T-helper 17 cell (primary cell): ENCODE measurements around the gene SNRNP35. TPM values are rescaled to one million over a fixed set of nuclear protein-coding genes. Genes with fewer than 3 reads are reported as not detected.
A peak's percentile ranks its signal among the peaks of the same experiment; 100 is the strongest.
"Not testable (repeated sequence)": the region's sequence is repeated elsewhere in the genome, so short reads cannot be mapped to it uniquely, and the experiment has no call there.

Experiments used
- ATAC-seq: fragments of 150-1000 bp; cut with Tn5 transposase; 2 replicates; pipeline ENCODE4 v1.10.0; 2021; ENCODE audit warnings: mild to moderate bottlenecking, moderate library complexity
- DNase-seq, 3 donors: peaks; one replicate each; pipeline versions ENCODE4 v3.0.0 to v3.0.0-alpha.2; 2020 to 2021
- H3K9me3 ChIP-seq: one replicate; pipeline ENCODE4 v1.7.0; 2013; ENCODE audit warnings: low read length, mild to moderate bottlenecking; ENCODE audit not compliant: control insufficient read depth, poor library complexity, severe bottlenecking
- H3K27ac Mint-ChIP-seq: one replicate; pipeline ENCODE4 v1.8.0; 2022; ENCODE audit warnings: mild to moderate bottlenecking, moderate library complexity, mixed read lengths
- H3K27me3 Mint-ChIP-seq: one replicate; pipeline ENCODE4 v1.8.0; 2022; ENCODE audit warnings: mixed read lengths
- H3K36me3 Mint-ChIP-seq: one replicate; pipeline ENCODE4 v1.8.0; 2022; ENCODE audit warnings: low read depth, mixed read lengths
- H3K4me1 Mint-ChIP-seq: one replicate; pipeline ENCODE4 v1.8.0; 2022; ENCODE audit warnings: mild to moderate bottlenecking, mixed read lengths
- H3K4me3 Mint-ChIP-seq: one replicate; pipeline ENCODE4 v1.8.0; 2022; ENCODE audit warnings: mild to moderate bottlenecking, moderate library complexity, mixed read lengths
- total RNA-seq, 4 donors: library from RNA in 2 of 4; stranded (reverse) in 2 of 4; gene quantifications; one replicate each; pipeline ENCODE4 v1.2.3 and lab custom pipeline; 2022 to 2026

The SNRNP35 gene
- total RNA-seq, 2 donors from 2014 or later, result 31.3 to 36.5 TPM

DNA sequence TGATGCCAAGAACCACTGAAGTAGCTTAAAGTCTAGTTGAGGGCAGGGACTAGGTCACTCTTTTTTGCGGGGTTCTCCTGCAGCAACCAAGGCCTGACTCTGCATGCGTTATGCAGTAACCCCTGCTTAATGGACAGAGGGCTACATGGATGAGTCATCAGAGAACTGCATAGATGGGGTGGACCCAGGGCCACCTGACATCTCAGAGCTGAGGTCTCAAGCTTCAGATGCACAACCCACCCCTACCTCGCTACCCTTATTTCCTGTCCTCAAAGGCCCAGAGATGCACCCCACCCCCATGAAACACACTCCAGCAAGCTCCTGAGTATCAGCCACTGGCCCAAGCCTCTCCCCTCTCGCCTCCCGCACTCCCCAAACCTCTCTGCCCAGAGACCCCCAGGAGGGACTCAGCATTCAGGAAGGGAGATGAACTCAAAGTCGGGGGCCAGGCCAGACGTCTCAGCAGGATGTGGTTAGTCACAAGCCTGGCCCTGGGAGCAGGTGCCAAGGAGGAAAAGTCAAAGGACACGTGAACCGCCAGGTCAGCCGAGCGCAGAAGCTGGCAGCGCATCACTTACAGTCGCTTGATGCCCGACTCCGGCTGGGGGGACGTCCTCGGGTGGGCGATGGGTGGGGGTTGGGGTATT, 25.8 kb downstream of the SNRNP35 start:
- no peaks in the 10 kb centered on the region for H3K27me3 Mint-ChIP-seq
- H3K36me3 Mint-ChIP-seq, result no peaks in the 10 kb centered on the region
- H3K9me3 ChIP-seq, result no peaks in the 10 kb centered on the region
- peak overlapping the region; percentile 37 for H3K27ac Mint-ChIP-seq
- no peak for DNase-seq
- H3K4me3 Mint-ChIP-seq, result no peak overlapping the region
- peaks cover 17% of the 10 kb centered on the region for H3K4me1 Mint-ChIP-seq
- peak; percentile 20 for ATAC-seq

- H3K36me3 Mint-ChIP-seq, result no peaks in the 10 kb centered on the region
- H3K4me3 Mint-ChIP-seq, result no peak overlapping the region
- H3K4me1 Mint-ChIP-seq, result peaks cover 17% of the 10 kb centered on the region
- no peaks in the 10 kb centered on the region for H3K27me3 Mint-ChIP-seq
- ATAC-seq (no peak), DNase-seq (no peak)
- H3K9me3 ChIP-seq, result no peaks in the 10 kb centered on the region
- H3K27ac Mint-ChIP-seq, result no peak overlapping the region
These were observed 27.8 kb downstream of the SNRNP35 start for GRCh38 chr12:123485756-123486155.

GRCh38 chr12:123487428-123487827, 29.5 kb downstream of the SNRNP35 start:
- no peaks in the 10 kb centered on the region for H3K9me3 ChIP-seq
- H3K27ac Mint-ChIP-seq, result peak overlapping the region; percentile 67
- H3K27me3 Mint-ChIP-seq, result no peaks in the 10 kb centered on the region
- no peak for DNase-seq
- no peak for ATAC-seq
- H3K4me3 Mint-ChIP-seq, result no peak overlapping the region
- H3K36me3 Mint-ChIP-seq, result peaks cover 3% of the 10 kb centered on the region
- peaks cover 17% of the 10 kb centered on the region for H3K4me1 Mint-ChIP-seq

GRCh38 chr12:123488539-123489230, 30.7 kb downstream of the SNRNP35 start:
- Mint-ChIP-seq H3K27ac (no peak overlapping the region), H3K36me3 (peaks cover 3% of the 10 kb centered on the region), H3K4me3 (no peak overlapping the region), H3K4me1 (peaks cover 18% of the 10 kb centered on the region), H3K27me3 (no peaks in the 10 kb centered on the region)
- ATAC-seq (no peak), DNase-seq (no peak)
- H3K9me3 ChIP-seq, result no peaks in the 10 kb centered on the region

DNA sequence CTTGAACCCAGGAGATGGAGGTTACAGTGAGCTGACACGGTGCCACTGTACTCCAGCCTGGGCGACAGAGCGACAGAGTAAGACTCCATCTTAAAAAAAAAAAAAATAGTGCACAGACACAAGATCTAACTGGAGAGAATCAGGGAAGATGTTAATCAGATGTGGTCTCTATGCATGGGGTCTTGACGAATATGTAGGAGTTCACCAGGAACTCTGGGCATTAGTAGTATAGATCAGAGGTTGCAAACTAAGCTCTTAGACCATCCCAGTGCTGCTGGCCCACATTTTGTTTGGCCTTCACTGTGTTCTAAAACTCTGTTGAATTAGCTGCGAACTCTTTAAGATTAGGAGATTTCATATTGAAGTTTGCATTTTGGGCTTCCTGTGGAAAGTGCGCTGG, 31.6 kb downstream of the SNRNP35 start:
- no peak for DNase-seq
- Mint-ChIP-seq H3K4me3 (no peak overlapping the region), H3K27ac (no peak overlapping the region), H3K27me3 (no peaks in the 10 kb centered on the region), H3K4me1 (peaks cover 11% of the 10 kb centered on the region), H3K36me3 (peaks cover 3% of the 10 kb centered on the region)
- no peak for ATAC-seq
- H3K9me3 ChIP-seq, result no peaks in the 10 kb centered on the region

DNA sequence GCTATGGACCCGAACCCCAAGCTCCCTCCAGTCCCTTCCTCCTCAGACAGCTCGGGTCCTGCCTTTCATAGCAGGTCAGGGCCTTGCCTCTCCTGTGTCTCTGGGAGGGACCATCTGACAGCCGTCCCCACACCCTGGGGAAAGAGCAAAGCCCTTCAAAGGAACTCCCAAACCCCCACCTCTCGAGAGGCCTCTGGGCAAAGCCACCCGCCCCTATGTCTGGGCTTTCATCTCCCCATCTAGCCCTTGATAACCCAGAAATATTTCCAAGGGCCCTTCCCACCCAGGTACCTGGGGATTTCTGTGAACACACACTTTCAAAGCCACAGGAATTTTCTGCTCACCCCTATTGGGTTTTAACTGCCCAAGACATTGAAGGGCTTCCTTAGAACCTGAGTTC, 32.1 kb downstream of the SNRNP35 start:
- no peaks in the 10 kb centered on the region for H3K27me3 Mint-ChIP-seq
- no peak overlapping the region for H3K27ac Mint-ChIP-seq
- ATAC-seq (no peak), DNase-seq (no peak)
- H3K36me3 Mint-ChIP-seq, result peaks cover 3% of the 10 kb centered on the region
- H3K9me3 ChIP-seq, result no peaks in the 10 kb centered on the region
- H3K4me1 Mint-ChIP-seq, result peaks cover 7% of the 10 kb centered on the region
- no peak overlapping the region for H3K4me3 Mint-ChIP-seq

- H3K27me3 Mint-ChIP-seq, result no peaks in the 10 kb centered on the region
- no peaks in the 10 kb centered on the region for H3K9me3 ChIP-seq
- no peak overlapping the region for H3K4me3 Mint-ChIP-seq
- peaks cover 3% of the 10 kb centered on the region for H3K36me3 Mint-ChIP-seq
- peaks cover 6% of the 10 kb centered on the region for H3K4me1 Mint-ChIP-seq
- DNase-seq (no peak), ATAC-seq (no peak)
- no peak overlapping the region for H3K27ac Mint-ChIP-seq
These were observed 33.1 kb downstream of the SNRNP35 start for GRCh38 chr12:123491056-123491455.

DNA sequence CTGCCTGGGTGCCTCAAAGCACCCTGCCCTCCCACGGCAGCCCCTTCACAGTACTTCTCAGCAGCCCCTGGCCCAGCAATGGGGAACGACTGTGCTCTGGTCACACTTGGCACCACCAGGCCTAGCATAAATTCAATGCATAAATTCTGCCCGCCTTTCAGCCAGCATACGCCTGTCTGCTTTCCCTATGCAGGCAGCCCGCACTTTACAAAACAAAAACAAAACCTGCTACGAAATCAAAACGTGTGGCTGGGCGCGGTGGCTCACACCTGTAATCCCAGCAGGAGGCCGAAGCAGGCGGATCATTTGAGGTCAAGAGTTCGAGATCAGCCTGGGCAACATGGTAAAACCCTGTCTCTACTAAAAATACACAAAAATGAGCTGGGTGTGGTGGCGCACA, 33.5 kb downstream of the SNRNP35 start:
- no peaks in the 10 kb centered on the region for H3K27me3 Mint-ChIP-seq
- peaks cover 4% of the 10 kb centered on the region for H3K4me1 Mint-ChIP-seq
- no peaks in the 10 kb centered on the region for H3K9me3 ChIP-seq
- peaks cover 3% of the 10 kb centered on the region for H3K36me3 Mint-ChIP-seq
- no peak for ATAC-seq
- no peak overlapping the region for H3K4me3 Mint-ChIP-seq
- no peak for DNase-seq
- H3K27ac Mint-ChIP-seq, result no peak overlapping the region

DNA sequence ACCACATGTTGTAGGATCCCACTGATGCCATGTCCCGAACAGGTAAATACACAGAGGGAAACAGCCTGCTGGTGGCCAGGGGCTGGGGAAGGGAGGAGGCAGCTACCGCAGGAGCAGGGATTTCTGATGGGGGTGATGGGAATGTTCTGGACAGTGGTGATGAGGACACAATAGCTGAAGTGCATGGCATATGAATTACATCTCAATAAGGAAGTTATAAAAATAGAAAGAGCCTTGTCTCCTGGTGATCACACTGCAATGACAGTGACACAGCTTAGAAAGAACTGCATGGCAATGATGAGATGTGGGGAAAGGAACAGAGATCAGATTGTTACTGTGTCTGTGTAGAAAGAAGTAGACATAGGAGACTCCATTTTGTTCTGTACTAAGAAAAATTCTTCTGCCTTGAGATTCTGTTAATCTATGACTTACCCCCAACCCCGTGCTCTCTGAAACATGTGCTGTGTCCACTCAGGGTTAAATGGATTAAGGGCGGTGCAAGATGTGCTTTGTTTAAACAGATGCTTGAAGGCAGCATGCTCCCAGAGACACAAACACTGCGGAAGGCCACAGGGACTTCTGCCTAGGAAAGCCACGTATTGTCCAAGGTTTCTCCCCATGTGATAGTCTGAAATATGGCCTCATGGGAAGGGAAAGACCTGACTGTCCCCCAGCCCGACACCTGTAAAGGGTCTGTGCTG, 34.5 kb downstream of the SNRNP35 start:
- not testable (repeated sequence) for H3K27me3 Mint-ChIP-seq, H3K27ac Mint-ChIP-seq, H3K9me3 ChIP-seq, H3K4me1 Mint-ChIP-seq, ATAC-seq, H3K4me3 Mint-ChIP-seq, DNase-seq, H3K36me3 Mint-ChIP-seq

- H3K4me1 Mint-ChIP-seq, result peaks cover 8% of the 10 kb centered on the region
- peak overlapping the region; percentile 8 for H3K27ac Mint-ChIP-seq
- no peak overlapping the region for H3K4me3 Mint-ChIP-seq
- no peaks in the 10 kb centered on the region for H3K9me3 ChIP-seq
- no peaks in the 10 kb centered on the region for H3K27me3 Mint-ChIP-seq
- H3K36me3 Mint-ChIP-seq, result peaks cover 3% of the 10 kb centered on the region
- no peak for DNase-seq
- no peak for ATAC-seq
These were observed 36.3 kb downstream of the SNRNP35 start for GRCh38 chr12:123494124-123494851.

- DNase-seq, result no peak
- Mint-ChIP-seq H3K4me3 (no peak overlapping the region), H3K4me1 (peaks cover 8% of the 10 kb centered on the region), H3K27me3 (no peaks in the 10 kb centered on the region), H3K27ac (no peak overlapping the region), H3K36me3 (peaks cover 3% of the 10 kb centered on the region)
- no peaks in the 10 kb centered on the region for H3K9me3 ChIP-seq
- no peak for ATAC-seq
These were observed 39.1 kb downstream of the SNRNP35 start for GRCh38 chr12:123497065-123497464.

DNA sequence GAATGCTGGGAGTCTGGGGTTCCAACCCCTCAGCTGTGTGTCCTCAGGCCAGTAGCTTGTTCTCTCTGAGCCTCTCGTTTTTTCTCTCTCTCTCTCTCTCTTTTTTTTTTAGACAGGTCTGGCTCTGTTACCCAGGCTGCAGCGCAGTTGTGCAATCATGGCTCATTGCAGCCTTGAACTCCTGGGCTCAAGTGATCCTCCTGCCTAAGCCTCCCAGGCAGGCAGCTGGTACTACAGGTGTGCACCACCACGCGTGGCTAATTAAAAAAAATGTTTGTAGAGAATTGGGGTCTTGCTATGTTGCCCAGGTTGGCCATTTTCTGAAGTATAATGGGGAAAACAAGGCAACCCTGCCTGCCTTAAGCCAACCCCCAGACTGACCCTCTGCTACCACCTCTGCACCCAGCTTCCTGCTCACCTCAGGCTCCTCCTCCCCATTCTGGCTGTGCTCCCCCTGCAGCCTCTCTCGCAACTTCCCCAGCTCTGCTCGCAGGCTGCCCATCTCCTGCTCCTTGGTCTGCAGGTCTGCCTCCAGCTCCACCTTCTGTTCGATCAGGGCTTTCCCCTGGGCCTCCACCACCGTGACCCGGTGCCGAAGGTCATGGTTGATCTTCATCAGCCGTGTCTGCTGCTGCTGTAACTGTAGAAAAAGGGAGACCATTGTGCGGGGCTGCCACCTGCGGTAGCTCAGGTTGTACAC, 40.3 kb downstream of the SNRNP35 start:
- peaks cover 8% of the 10 kb centered on the region for H3K4me1 Mint-ChIP-seq
- no peaks in the 10 kb centered on the region for H3K27me3 Mint-ChIP-seq
- H3K36me3 Mint-ChIP-seq, result no peaks in the 10 kb centered on the region
- no peaks in the 10 kb centered on the region for H3K9me3 ChIP-seq
- no peak overlapping the region for H3K4me3 Mint-ChIP-seq
- no peak overlapping the region for H3K27ac Mint-ChIP-seq
- DNase-seq (no peak), ATAC-seq (no peak)

- Mint-ChIP-seq H3K4me3 (no peak overlapping the region), H3K36me3 (no peaks in the 10 kb centered on the region), H3K27ac (no peak overlapping the region), H3K27me3 (no peaks in the 10 kb centered on the region), H3K4me1 (peaks cover 4% of the 10 kb centered on the region)
- no peaks in the 10 kb centered on the region for H3K9me3 ChIP-seq
- no peak for ATAC-seq
- no peak for DNase-seq
These were observed 41.4 kb downstream of the SNRNP35 start for GRCh38 chr12:123499332-123499731.
